Skeletal muscle tissue (tissue), 4 donors: Measurements from ENCODE around the gene DEPDC1B. TPM values are rescaled to one million over a fixed set of nuclear protein-coding genes. Genes with fewer than 3 reads are reported as not detected.
"Not testable (repeated sequence)": the region's sequence is repeated elsewhere in the genome, so short reads cannot be mapped to it uniquely, and the experiment has no call there.

Experiments
- H3K27ac ChIP-seq: one replicate; pipeline ENCODE4 v1.7.0; 2013; ENCODE audit warnings: mild to moderate bottlenecking, low read depth, low read length, inconsistent platforms
- H3K27me3 ChIP-seq, 3 donors: one replicate each; pipeline ENCODE4 v1.7.0; 2013; ENCODE audit warnings: low read length in 3 of 3; ENCODE audit not compliant: control insufficient read depth in 3 of 3, insufficient read depth in 3 of 3
- H3K36me3 ChIP-seq, 3 donors: one replicate each; pipeline ENCODE4 v1.7.0; 2013; ENCODE audit warnings: low read length in 3 of 3; ENCODE audit not compliant: control insufficient read depth in 3 of 3, insufficient read depth in 3 of 3
- H3K4me1 ChIP-seq, 3 donors: one replicate each; pipeline ENCODE4 v1.7.0; 2013; ENCODE audit warnings: low read length in 3 of 3, mild to moderate bottlenecking in 3 of 3; ENCODE audit not compliant: control insufficient read depth in 3 of 3, insufficient read depth in 3 of 3
- H3K4me3 ChIP-seq, 3 donors: one replicate each; pipeline ENCODE4 v1.7.0; 2013; ENCODE audit warnings: low read length in 3 of 3
- H3K9ac ChIP-seq, 3 donors: one replicate each; pipeline ENCODE4 v1.7.0; 2013; ENCODE audit warnings: low read length in 3 of 3, mild to moderate bottlenecking in 3 of 3, moderate library complexity in 2 of 3, low read depth in 1 of 3
- H3K9me3 ChIP-seq, 3 donors: one replicate each; pipeline ENCODE4 v1.7.0; 2013; ENCODE audit warnings: low read length in 3 of 3; ENCODE audit not compliant: control insufficient read depth in 3 of 3
- total RNA-seq: library from RNA; depleted of rRNA; stranded (reverse); fragments of >200 nt; gene quantifications from one replicate; pipeline ENCODE4 v1.2.3, GENCODE V29; 2014
- donor health status: Osteomylitis.

DEPDC1B gene
- total RNA-seq, 1 donor from 2014 or later, result 3.1 TPM

GRCh38 chr5:60594715-60595477, 105.1 kb downstream of the DEPDC1B start:
- Histone ChIP-seq H3K9ac (no peak overlapping the region), H3K4me1 (no peaks in the 10 kb centered on the region)

GRCh38 chr5:60590172-60590571, 109.8 kb downstream of the DEPDC1B start:
- Histone ChIP-seq H3K27ac (no peak overlapping the region), H3K9me3 (no peaks in the 10 kb centered on the region), H3K4me1 (no peaks in the 10 kb centered on the region), H3K36me3 (no peaks in the 10 kb centered on the region), H3K9ac (no peak overlapping the region), H3K4me3 (no peak overlapping the region), H3K27me3 (no peaks in the 10 kb centered on the region)

More at GRCh38 chr5:60594715-60595477, 105.1 kb downstream of the DEPDC1B start:
- no peak overlapping the region for H3K27ac ChIP-seq
- no peaks in the 10 kb centered on the region for H3K36me3 ChIP-seq
- H3K27me3 ChIP-seq, result no peaks in the 10 kb centered on the region
- H3K4me3 ChIP-seq, result no peak overlapping the region
- no peaks in the 10 kb centered on the region for H3K9me3 ChIP-seq

- not testable (repeated sequence) for H3K27me3 ChIP-seq, H3K9ac ChIP-seq, H3K36me3 ChIP-seq, H3K4me3 ChIP-seq, H3K4me1 ChIP-seq, H3K9me3 ChIP-seq, H3K27ac ChIP-seq
These were observed 112.7 kb downstream of the DEPDC1B start for GRCh38 chr5:60587312-60587711.

- Histone ChIP-seq H3K9me3 (no peaks in the 10 kb centered on the region), H3K4me3 (no peak overlapping the region), H3K4me1 (no peaks in the 10 kb centered on the region), H3K27ac (no peak overlapping the region), H3K9ac (no peak overlapping the region), H3K27me3 (no peaks in the 10 kb centered on the region), H3K36me3 (no peaks in the 10 kb centered on the region)
These were observed 113.6 kb downstream of the DEPDC1B start for GRCh38 chr5:60586307-60586901.

GRCh38 chr5:60585618-60586017, 114.3 kb downstream of the DEPDC1B start:
- no peak overlapping the region for H3K4me3 ChIP-seq

GRCh38 chr5:60584304-60584703, 115.7 kb downstream of the DEPDC1B start:
- no peaks in the 10 kb centered on the region for H3K27me3 ChIP-seq
- no peak overlapping the region for H3K4me3 ChIP-seq
- H3K27ac ChIP-seq, result no peak overlapping the region
- H3K9me3 ChIP-seq, result no peaks in the 10 kb centered on the region
- no peaks in the 10 kb centered on the region for H3K36me3 ChIP-seq
- H3K9ac ChIP-seq, result no peak overlapping the region
- no peaks in the 10 kb centered on the region for H3K4me1 ChIP-seq

More at GRCh38 chr5:60585618-60586017, 114.3 kb downstream of the DEPDC1B start:
- no peaks in the 10 kb centered on the region for H3K36me3 ChIP-seq
- no peaks in the 10 kb centered on the region for H3K9me3 ChIP-seq
- H3K4me1 ChIP-seq, result no peaks in the 10 kb centered on the region
- no peak overlapping the region for H3K9ac ChIP-seq
- H3K27me3 ChIP-seq, result no peaks in the 10 kb centered on the region
- no peak overlapping the region for H3K27ac ChIP-seq

GRCh38 chr5:60583616-60584015, 116.3 kb downstream of the DEPDC1B start:
- H3K4me3 ChIP-seq, result no peak overlapping the region
- no peak overlapping the region for H3K9ac ChIP-seq
- H3K4me1 ChIP-seq, result no peaks in the 10 kb centered on the region
- H3K36me3 ChIP-seq, result no peaks in the 10 kb centered on the region
- no peak overlapping the region for H3K27ac ChIP-seq
- H3K27me3 ChIP-seq, result no peaks in the 10 kb centered on the region
- H3K9me3 ChIP-seq, result no peaks in the 10 kb centered on the region

GRCh38 chr5:60578315-60578714, 121.7 kb downstream of the DEPDC1B start:
- H3K36me3 ChIP-seq, result no peaks in the 10 kb centered on the region
- H3K27ac ChIP-seq, result no peak overlapping the region
- H3K4me1 ChIP-seq, result no peaks in the 10 kb centered on the region
- peaks cover 0 to 4% (median 0%) of the 10 kb centered on the region in 3 donors for H3K9me3 ChIP-seq
- no peak overlapping the region for H3K9ac ChIP-seq
- no peaks in the 10 kb centered on the region for H3K27me3 ChIP-seq
- no peak overlapping the region for H3K4me3 ChIP-seq

- H3K4me1 ChIP-seq, result no peaks in the 10 kb centered on the region
- H3K9ac ChIP-seq, result no peak overlapping the region
- no peaks in the 10 kb centered on the region for H3K36me3 ChIP-seq
- no peak overlapping the region for H3K4me3 ChIP-seq
- H3K27me3 ChIP-seq, result no peaks in the 10 kb centered on the region
- H3K27ac ChIP-seq, result no peak overlapping the region
- peaks cover 0 to 4% (median 0%) of the 10 kb centered on the region in 3 donors for H3K9me3 ChIP-seq
These were observed 122.8 kb downstream of the DEPDC1B start for GRCh38 chr5:60577116-60577515.

- Histone ChIP-seq H3K36me3 (no peaks in the 10 kb centered on the region), H3K4me1 (no peaks in the 10 kb centered on the region), H3K27me3 (no peaks in the 10 kb centered on the region), H3K4me3 (no peak overlapping the region), H3K27ac (no peak overlapping the region), H3K9ac (no peak overlapping the region), H3K9me3 (peaks cover 0 to 4% (median 0%) of the 10 kb centered on the region in 3 donors)
These were observed 123.5 kb downstream of the DEPDC1B start for GRCh38 chr5:60576425-60576824.
